ENCODE data around the gene RNF141. TPM values are rescaled to one million over a fixed set of nuclear protein-coding genes. Genes with fewer than 3 reads are reported as not detected.

RNF141 gene
- total RNA-seq, 1 experiment from 2014 or later = 35.8 TPM

DNA sequence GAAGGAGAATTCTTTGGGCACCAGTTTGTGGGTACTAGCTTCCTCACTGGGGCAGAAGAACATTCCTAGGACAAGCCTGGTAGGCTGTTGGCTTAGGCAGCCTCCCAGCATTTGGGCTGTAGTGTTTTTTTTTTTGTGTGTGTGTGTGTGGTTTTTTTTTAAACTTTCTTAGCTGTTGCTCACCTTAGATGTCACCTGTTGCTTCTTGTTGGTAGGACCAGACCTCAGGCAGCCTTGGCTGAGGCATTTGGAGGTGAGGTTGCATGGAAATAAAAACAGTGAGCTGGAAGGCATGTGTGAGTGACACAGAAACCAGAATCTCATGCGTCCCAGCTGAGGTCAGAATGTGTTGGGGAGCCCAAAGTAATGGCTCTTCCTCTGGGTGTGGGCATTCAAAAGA is 64.6 kb downstream of the RNF141 start:
- H3K4me3 ChIP-seq (ENCODE audit: low read depth in 2 of 2, low read length in 2 of 2) = no peak overlapping the region
- no peak overlapping the region for H3K27ac ChIP-seq (ENCODE audit: low read length)
- ChIA-PET POLR2A (interaction anchor here (0.7 to 1.0 kb wide), 2 partner anchors 127 to 197 kb away, joined by 3 to 4 read pairs; no protein-coding TSS in a partner anchor), CTCF (no interaction called here)
- TF ChIP-seq SIN3A (IDR thresholded peaks at IDR 0.05; ENCODE audit: borderline replicate concordance, insufficient read depth, low read depth, low read length) (no peak), TCF7L2 (IDR thresholded peaks at IDR 0.05; ENCODE audit: low read depth, low read length) (no peak), POLR2AphosphoS5 (IDR thresholded peaks at IDR 0.05; ENCODE audit: low read depth, low read length) (no peak)
- TF ChIP-seq, protein P1, sequence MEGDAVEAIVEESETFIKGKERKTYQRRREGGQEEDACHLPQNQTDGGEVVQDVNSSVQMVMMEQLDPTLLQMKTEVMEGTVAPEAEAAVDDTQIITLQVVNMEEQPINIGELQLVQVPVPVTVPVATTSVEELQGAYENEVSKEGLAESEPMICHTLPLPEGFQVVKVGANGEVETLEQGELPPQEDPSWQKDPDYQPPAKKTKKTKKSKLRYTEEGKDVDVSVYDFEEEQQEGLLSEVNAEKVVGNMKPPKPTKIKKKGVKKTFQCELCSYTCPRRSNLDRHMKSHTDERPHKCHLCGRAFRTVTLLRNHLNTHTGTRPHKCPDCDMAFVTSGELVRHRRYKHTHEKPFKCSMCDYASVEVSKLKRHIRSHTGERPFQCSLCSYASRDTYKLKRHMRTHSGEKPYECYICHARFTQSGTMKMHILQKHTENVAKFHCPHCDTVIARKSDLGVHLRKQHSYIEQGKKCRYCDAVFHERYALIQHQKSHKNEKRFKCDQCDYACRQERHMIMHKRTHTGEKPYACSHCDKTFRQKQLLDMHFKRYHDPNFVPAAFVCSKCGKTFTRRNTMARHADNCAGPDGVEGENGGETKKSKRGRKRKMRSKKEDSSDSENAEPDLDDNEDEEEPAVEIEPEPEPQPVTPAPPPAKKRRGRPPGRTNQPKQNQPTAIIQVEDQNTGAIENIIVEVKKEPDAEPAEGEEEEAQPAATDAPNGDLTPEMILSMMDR (IDR thresholded peaks at IDR 0.05) = no peak
- TF ChIP-seq, protein P2, sequence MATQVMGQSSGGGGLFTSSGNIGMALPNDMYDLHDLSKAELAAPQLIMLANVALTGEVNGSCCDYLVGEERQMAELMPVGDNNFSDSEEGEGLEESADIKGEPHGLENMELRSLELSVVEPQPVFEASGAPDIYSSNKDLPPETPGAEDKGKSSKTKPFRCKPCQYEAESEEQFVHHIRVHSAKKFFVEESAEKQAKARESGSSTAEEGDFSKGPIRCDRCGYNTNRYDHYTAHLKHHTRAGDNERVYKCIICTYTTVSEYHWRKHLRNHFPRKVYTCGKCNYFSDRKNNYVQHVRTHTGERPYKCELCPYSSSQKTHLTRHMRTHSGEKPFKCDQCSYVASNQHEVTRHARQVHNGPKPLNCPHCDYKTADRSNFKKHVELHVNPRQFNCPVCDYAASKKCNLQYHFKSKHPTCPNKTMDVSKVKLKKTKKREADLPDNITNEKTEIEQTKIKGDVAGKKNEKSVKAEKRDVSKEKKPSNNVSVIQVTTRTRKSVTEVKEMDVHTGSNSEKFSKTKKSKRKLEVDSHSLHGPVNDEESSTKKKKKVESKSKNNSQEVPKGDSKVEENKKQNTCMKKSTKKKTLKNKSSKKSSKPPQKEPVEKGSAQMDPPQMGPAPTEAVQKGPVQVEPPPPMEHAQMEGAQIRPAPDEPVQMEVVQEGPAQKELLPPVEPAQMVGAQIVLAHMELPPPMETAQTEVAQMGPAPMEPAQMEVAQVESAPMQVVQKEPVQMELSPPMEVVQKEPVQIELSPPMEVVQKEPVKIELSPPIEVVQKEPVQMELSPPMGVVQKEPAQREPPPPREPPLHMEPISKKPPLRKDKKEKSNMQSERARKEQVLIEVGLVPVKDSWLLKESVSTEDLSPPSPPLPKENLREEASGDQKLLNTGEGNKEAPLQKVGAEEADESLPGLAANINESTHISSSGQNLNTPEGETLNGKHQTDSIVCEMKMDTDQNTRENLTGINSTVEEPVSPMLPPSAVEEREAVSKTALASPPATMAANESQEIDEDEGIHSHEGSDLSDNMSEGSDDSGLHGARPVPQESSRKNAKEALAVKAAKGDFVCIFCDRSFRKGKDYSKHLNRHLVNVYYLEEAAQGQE (IDR thresholded peaks at IDR 0.05; ENCODE audit: insufficient read depth in 1 of 2, low read depth in 2 of 2, low read length in 1 of 2) = no peak
- no peaks in the 10 kb centered on the region for H3K27me3 ChIP-seq (ENCODE audit: control insufficient read depth, insufficient read depth, low read length)
- ATAC-seq = no peak
- intact Hi-C loops (cut with micrococcal nuclease; ENCODE audit: unreplicated experiment) (no loop called here), in situ Hi-C loops (cut with HindIII; ENCODE audit: low pct_unique_long_range_greater_than_20kb, low sequenced_read_pairs) (no loop called here)
- no peaks in the 10 kb centered on the region for H3K4me1 ChIP-seq (ENCODE audit: control insufficient read depth, insufficient read depth, low read length)
- no peak for DNase-seq (ENCODE audit: low read depth, low spot score)
- no peaks in the 10 kb centered on the region for H3K9me3 ChIP-seq (ENCODE audit: control insufficient read depth, insufficient read depth, low read depth, low read length)
- no TSS peak for BruUV-seq (replicated peaks)
- H3K36me3 ChIP-seq (ENCODE audit: control insufficient read depth, insufficient read depth, low read length) = no peaks in the 10 kb centered on the region

DNA sequence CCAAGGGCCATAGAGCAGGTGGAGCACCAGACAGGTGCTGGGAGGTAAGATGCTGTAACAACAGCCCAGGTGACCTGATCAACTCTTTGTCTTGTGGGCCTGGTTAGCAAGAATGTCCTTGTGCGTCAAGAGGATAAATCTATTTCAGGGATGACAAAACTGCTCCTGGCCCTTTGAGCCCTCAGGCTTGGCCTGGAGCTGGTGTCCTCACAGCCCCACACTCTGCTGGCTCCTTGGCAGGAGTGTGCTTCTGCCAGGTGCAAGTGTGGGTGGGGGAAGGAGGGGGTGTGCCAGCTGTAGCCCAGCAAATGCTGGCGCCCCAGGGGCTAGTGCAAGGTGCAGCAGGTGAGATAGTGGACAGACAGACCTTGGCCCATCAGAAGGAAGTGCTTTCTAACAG is 66.4 kb downstream of the RNF141 start:
- no peak for ATAC-seq
- Histone ChIP-seq H3K4me1 (ENCODE audit: control insufficient read depth, insufficient read depth, low read length) (no peaks in the 10 kb centered on the region), H3K4me3 (ENCODE audit: low read depth in 2 of 2, low read length in 2 of 2) (no peak overlapping the region), H3K9me3 (ENCODE audit: control insufficient read depth, insufficient read depth, low read depth, low read length) (no peaks in the 10 kb centered on the region), H3K36me3 (ENCODE audit: control insufficient read depth, insufficient read depth, low read length) (no peaks in the 10 kb centered on the region), H3K27me3 (ENCODE audit: control insufficient read depth, insufficient read depth, low read length) (no peaks in the 10 kb centered on the region), H3K27ac (ENCODE audit: low read length) (no peak overlapping the region)
- in situ Hi-C loops (cut with HindIII; ENCODE audit: low pct_unique_long_range_greater_than_20kb, low sequenced_read_pairs) (no loop called here), intact Hi-C loops (cut with micrococcal nuclease; ENCODE audit: unreplicated experiment) (no loop called here)
- TF ChIP-seq POLR2AphosphoS5 (IDR thresholded peaks at IDR 0.05; ENCODE audit: low read depth, low read length) (no peak), SIN3A (IDR thresholded peaks at IDR 0.05; ENCODE audit: borderline replicate concordance, insufficient read depth, low read depth, low read length) (no peak)
- TF ChIP-seq, protein P2 (IDR thresholded peaks at IDR 0.05; ENCODE audit: insufficient read depth in 1 of 2, low read depth in 2 of 2, low read length in 1 of 2) = no peak
- TF ChIP-seq, protein P1 (IDR thresholded peaks at IDR 0.05) = no peak
- CTCF ChIA-PET = no interaction called here
- BruUV-seq (replicated peaks) = no TSS peak
- DNase-seq (ENCODE audit: low read depth, low spot score) = no peak
- POLR2A ChIA-PET = no interaction called here
